H9 (cell line): ENCODE results near the gene RBPJ. TPM values are rescaled to one million over a fixed set of nuclear protein-coding genes. Genes with fewer than 3 reads are reported as not detected.

Experiments
- DNase-seq: peaks from one replicate; pipeline ENCODE4 v3.0.0-alpha.2; 2017
- H2AFZ ChIP-seq: one replicate; pipeline ENCODE4 v1.6.1; 2013; ENCODE audit warnings: mild to moderate bottlenecking, low read length, control low read depth, moderate library complexity
- H2AK5ac ChIP-seq: 2 replicates; pipeline ENCODE4 v1.6.1; 2013; ENCODE audit warnings: low read length, control low read depth, mixed read lengths; ENCODE audit not compliant: insufficient read length
- H2BK120ac ChIP-seq: one replicate; pipeline ENCODE4 v1.6.1; 2013; ENCODE audit warnings: low read depth, mild to moderate bottlenecking, low read length, control low read depth, inconsistent platforms; ENCODE audit not compliant: poor library complexity, severe bottlenecking
- H2BK12ac ChIP-seq: 2 replicates; pipeline ENCODE4 v1.6.1; 2013; ENCODE audit warnings: low read length, control low read depth, mixed read lengths, low read depth; ENCODE audit not compliant: insufficient read length
- H2BK15ac ChIP-seq: 2 replicates; pipeline ENCODE4 v1.6.1; 2013; ENCODE audit warnings: low read depth, low read length, control low read depth
- H2BK20ac ChIP-seq: one replicate; pipeline ENCODE4 v1.6.1; 2013; ENCODE audit warnings: low read depth, mild to moderate bottlenecking, low read length, control low read depth, inconsistent platforms; ENCODE audit not compliant: poor library complexity, severe bottlenecking
- H2BK5ac ChIP-seq: 2 replicates; pipeline ENCODE4 v1.6.1; 2013; ENCODE audit warnings: low read length, control low read depth, mixed read lengths; ENCODE audit not compliant: insufficient read length
- H3K14ac ChIP-seq: 2 replicates; pipeline ENCODE4 v1.6.1; 2013; ENCODE audit warnings: low read length, control low read depth; ENCODE audit not compliant: insufficient read depth
- H3K18ac ChIP-seq: 2 replicates; pipeline ENCODE4 v1.6.1; 2013; ENCODE audit warnings: low read depth, mild to moderate bottlenecking, mixed read lengths, low read length, control low read depth; ENCODE audit not compliant: insufficient read length
- H3K23ac ChIP-seq: 2 replicates; pipeline ENCODE4 v1.6.1; 2013; ENCODE audit warnings: low read length, control low read depth, mixed read lengths, low read depth; ENCODE audit not compliant: insufficient read length
- H3K23me2 ChIP-seq: 2 replicates; pipeline ENCODE4 v1.6.1; 2013; ENCODE audit warnings: low read depth, mild to moderate bottlenecking, mixed read lengths, low read length, control low read depth; ENCODE audit not compliant: insufficient read length, poor library complexity, severe bottlenecking
- H3K27ac ChIP-seq: 2 replicates; pipeline ENCODE4 v1.5.1; 2013; ENCODE audit warnings: low read length, control low read depth, mixed read lengths, low read depth; ENCODE audit not compliant: insufficient read length
- H3K27me3 ChIP-seq: 2 replicates; pipeline ENCODE4 v1.6.1; 2013; ENCODE audit warnings: low read length, control low read depth, inconsistent platforms; ENCODE audit not compliant: insufficient read depth
- H3K4ac ChIP-seq: 2 replicates; pipeline ENCODE4 v1.6.1; 2013; ENCODE audit warnings: low read depth, mild to moderate bottlenecking, control low read depth, inconsistent platforms, low read length, moderate library complexity
- H3K4me1 ChIP-seq: 2 replicates; pipeline ENCODE4 v1.6.1; 2013; ENCODE audit warnings: low read length, control low read depth, inconsistent platforms; ENCODE audit not compliant: insufficient read depth
- H3K4me2 ChIP-seq: 2 replicates; pipeline ENCODE4 v1.6.1; 2013; ENCODE audit warnings: low read length, control low read depth, mixed read lengths; ENCODE audit not compliant: insufficient read length, insufficient read depth
- H3K56ac ChIP-seq: 2 replicates; pipeline ENCODE4 v1.6.1; 2013; ENCODE audit warnings: low read depth, mild to moderate bottlenecking, mixed read lengths, low read length, control low read depth; ENCODE audit not compliant: insufficient read length
- H3K79me1 ChIP-seq: 2 replicates; pipeline ENCODE4 v1.6.1; 2013; ENCODE audit warnings: low read depth, mild to moderate bottlenecking, moderate library complexity, low read length, control low read depth, inconsistent platforms; ENCODE audit not compliant: insufficient read depth, poor library complexity, severe bottlenecking
- H3K79me2 ChIP-seq: 2 replicates; pipeline ENCODE4 v1.6.1; 2013; ENCODE audit warnings: low read length, control low read depth, inconsistent platforms; ENCODE audit not compliant: insufficient read depth
- H3K9ac ChIP-seq: 2 replicates; pipeline ENCODE4 v1.6.1; 2013; ENCODE audit warnings: low read length, control low read depth, mixed read lengths; ENCODE audit not compliant: insufficient read length; ENCODE audit errors: extremely low read depth
- H3K9me3 ChIP-seq: one replicate; pipeline ENCODE4 v1.6.1; 2013; ENCODE audit warnings: low read depth, low read length, inconsistent platforms; ENCODE audit not compliant: control insufficient read depth
- H3T11ph ChIP-seq: one replicate; pipeline ENCODE4 v1.6.1; 2013; ENCODE audit warnings: mild to moderate bottlenecking, low read length, control low read depth, inconsistent platforms
- H4K20me1 ChIP-seq: one replicate; pipeline ENCODE4 v1.6.1; 2013; ENCODE audit not compliant: control insufficient read depth, insufficient read length, insufficient read depth
- H4K5ac ChIP-seq: 2 replicates; pipeline ENCODE4 v1.6.1; 2013; ENCODE audit warnings: low read depth, mild to moderate bottlenecking, mixed read lengths, low read length, control low read depth; ENCODE audit not compliant: insufficient read length
- H4K8ac ChIP-seq: replicated peaks from 2 replicates; pipeline ENCODE4 v1.6.1; 2013; ENCODE audit warnings: low read length, control low read depth, mixed read lengths, low read depth; ENCODE audit not compliant: insufficient read length
- H4K91ac ChIP-seq: 2 replicates; pipeline ENCODE4 v1.6.1; 2013; ENCODE audit warnings: low read depth, mild to moderate bottlenecking, moderate library complexity, mixed read lengths, low read length, control low read depth; ENCODE audit not compliant: insufficient read length
- H3K27ac Mint-ChIP-seq, 3 experiments: 2 replicates in 2 of 3; 3 replicates in 1 of 3; pipeline ENCODE4 v1.8.0; 2020 to 2021; ENCODE audit warnings: mixed read lengths in 3 of 3, mild to moderate bottlenecking in 1 of 3, moderate library complexity in 1 of 3
- H3K27me3 Mint-ChIP-seq: 2 replicates; pipeline ENCODE4 v1.8.0; 2021; ENCODE audit warnings: low read depth, mild to moderate bottlenecking, moderate library complexity, mixed read lengths
- H3K36me3 Mint-ChIP-seq, 3 experiments: 2 replicates in 2 of 3; 3 replicates in 1 of 3; pipeline ENCODE4 v1.8.0; 2020 to 2021; ENCODE audit warnings: low read depth in 3 of 3, mixed read lengths in 3 of 3; ENCODE audit not compliant: insufficient read depth in 1 of 3
- H3K4me1 Mint-ChIP-seq, 2 experiments: 2 replicates each; pipeline ENCODE4 v1.8.0; 2020; ENCODE audit warnings: mixed read lengths in 2 of 2
- H3K4me3 Mint-ChIP-seq, 2 experiments: 2 replicates in 1 of 2; 3 replicates in 1 of 2; pipeline ENCODE4 v1.8.0; 2020 to 2021; ENCODE audit warnings: mild to moderate bottlenecking in 2 of 2, mixed read lengths in 2 of 2, moderate library complexity in 1 of 2
- H3K9me3 Mint-ChIP-seq, 2 experiments: 2 replicates in 1 of 2; 3 replicates in 1 of 2; pipeline ENCODE4 v1.8.0; 2020; ENCODE audit warnings: mild to moderate bottlenecking in 2 of 2, mixed read lengths in 2 of 2, moderate library complexity in 1 of 2
- CTCF ChIP-seq: fragments of 200-600 bp; sonication (generic); conservative IDR thresholded peaks from 3 replicates; pipeline ENCODE4 v1.8.0; 2021; ENCODE audit warnings: antibody characterized with exemption, mild to moderate bottlenecking
- WGBS: extraction: QIAGEN DNeasy Blood & Tissue Kit; methylation state at CpG from one replicate; pipeline ENCODE4 v1.1.7; 2013; ENCODE audit warnings: missing lambda C conversion rate, low lambda C conversion rate, mixed read lengths; ENCODE audit not compliant: insufficient read length; ENCODE audit errors: extremely low coverage; 5-methylcytosine and 5-hydroxymethylcytosine counted together
- total RNA-seq: library from RNA; stranded (reverse); gene quantifications from 2 replicates; pipeline ENCODE4 v1.2.1, GENCODE V29; 2021

The RBPJ gene
- total RNA-seq, 1 experiment from 2014 or later, result 166 TPM

DNA sequence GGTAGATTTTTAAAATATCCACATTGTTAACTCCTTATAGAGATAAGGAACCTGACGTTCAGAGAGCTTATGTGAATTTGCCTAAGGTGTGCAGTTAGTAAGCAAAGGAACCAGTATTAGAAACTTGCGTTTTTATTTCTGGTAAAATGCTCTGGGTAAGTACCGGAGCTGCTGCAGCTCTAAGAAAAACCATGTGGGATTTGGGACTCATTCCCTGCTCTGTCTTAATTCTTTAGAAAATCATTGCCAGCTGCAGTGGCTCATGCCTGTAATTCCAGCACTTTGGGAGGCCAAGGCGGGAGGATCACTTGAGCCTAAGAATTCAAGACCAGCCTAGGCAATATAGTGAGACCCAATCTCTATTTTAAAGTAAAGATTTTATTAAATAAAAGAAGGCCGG lies 163.7 kb downstream of the RBPJ start:
- Histone ChIP-seq H2BK12ac (no peak overlapping the region), H2AK5ac (no peak overlapping the region), H2BK120ac (no peak overlapping the region), H4K20me1 (no peaks in the 10 kb centered on the region), H3K9me3 (no peaks in the 10 kb centered on the region), H2BK20ac (no peak overlapping the region), H3K27me3 (no peaks in the 10 kb centered on the region), H4K91ac (no peak overlapping the region), H3K4ac (no peak overlapping the region), H3T11ph (no peak overlapping the region), H2AFZ (no peak overlapping the region), H3K23me2 (no peaks in the 10 kb centered on the region), H3K14ac (no peak overlapping the region), H4K5ac (no peak overlapping the region), H3K4me2 (no peak overlapping the region), H3K27ac (no peak overlapping the region), H3K18ac (no peak overlapping the region), H3K79me1 (no peaks in the 10 kb centered on the region), H2BK5ac (no peak overlapping the region), H2BK15ac (no peak overlapping the region), H3K4me1 (no peaks in the 10 kb centered on the region; the same call in none of the 2 replicates), H3K79me2 (no peaks in the 10 kb centered on the region), H3K56ac (no peak overlapping the region), H3K9ac (no peak overlapping the region), H4K8ac (no peak overlapping the region), H3K23ac (no peak overlapping the region)
- DNase-seq, result no peak
- Mint-ChIP-seq H3K9me3 (no peaks in the 10 kb centered on the region), H3K4me3 (no peak overlapping the region), H3K36me3 (no peaks in the 10 kb centered on the region), H3K27ac (no peak overlapping the region), H3K27me3 (peaks cover 3% of the 10 kb centered on the region), H3K4me1 (peaks cover 8 to 10% of the 10 kb centered on the region in 2 experiments)
- no CpG with 5 or more reads among the region's 5 CpGs for WGBS
- no peak for TF ChIP-seq CTCF

Other genes starting within 250 kb of the RBPJ start
- gene CCKAR, start 169.5 kb downstream of the RBPJ start, total RNA-seq, result not detected in 2 replicates